Endothelial cell of umbilical vein (primary cell): ENCODE data around the gene ADARB2. TPM values are rescaled to one million over a fixed set of nuclear protein-coding genes. Genes with fewer than 3 reads are reported as not detected.

Experiments
- BruUV-seq: library from RNA; stranded (reverse); fragments of 400-500 nt; replicated peaks from 2 replicates; lab custom pipeline; 2021; lab: Mats Ljungman, UMichigan
- CTCF ChIA-PET: fragments of 300-600, 350-600 bp; sonication (Branson Sonifier 250); formaldehyde crosslinking; loops from one replicate; lab custom pipeline; 2021; ENCODE audit warnings: antibody characterized with exemption, inconsistent platforms; lab: Charles Lee
- POLR2A ChIA-PET: fragments of 300-600, 350-600 bp; sonication (Branson Sonifier 250); formaldehyde crosslinking; loops from one replicate; lab custom pipeline; 2021; ENCODE audit warnings: antibody characterized with exemption, inconsistent platforms; lab: Charles Lee
- DNase-seq: peaks from one replicate; pipeline ENCODE4 v3.0.0-alpha.2; 2011; ENCODE audit warnings: low read depth, low spot score
- FAIRE-seq: peaks from 2 replicates; lab custom pipeline; 2011; peaks lifted over from hg19 to GRCh38; lab: Jason Lieb, UNC
- H2AFZ ChIP-seq: 2 replicates; pipeline ENCODE4 v1.6.0; 2012; ENCODE audit warnings: low read depth, low read length, control low read depth, inconsistent platforms
- H3K27ac ChIP-seq: 2 replicates; pipeline ENCODE4 v1.5.1; 2011; ENCODE audit warnings: low read depth, mild to moderate bottlenecking, control low read depth, low read length, moderate library complexity; ENCODE audit not compliant: insufficient read depth
- H3K27me3 ChIP-seq, 2 experiments: 2 replicates each; pipeline versions ENCODE4 v1.6.0 to v1.6.1; 2011; ENCODE audit warnings: low read length in 2 of 2, mixed read lengths in 1 of 2; ENCODE audit not compliant: control insufficient read depth in 2 of 2, insufficient read depth in 2 of 2
- H3K36me3 ChIP-seq, 2 experiments: 2 replicates in 1 of 2; 3 replicates in 1 of 2; pipeline ENCODE4 v1.5.1; 2011; ENCODE audit warnings: low read length in 2 of 2, mild to moderate bottlenecking in 1 of 2, moderate library complexity in 1 of 2; ENCODE audit not compliant: control insufficient read depth in 2 of 2, insufficient read depth in 2 of 2; ENCODE audit errors: extremely low read depth in 1 of 2
- H3K4me1 ChIP-seq: 3 replicates; pipeline ENCODE4 v1.5.1; 2011; ENCODE audit warnings: mild to moderate bottlenecking, low read length; ENCODE audit not compliant: control insufficient read depth, insufficient read depth; ENCODE audit errors: extremely low read depth
- H3K4me2 ChIP-seq: 2 replicates; pipeline ENCODE4 v1.6.1; 2011; ENCODE audit warnings: low read length, control low read depth, mixed read lengths; ENCODE audit not compliant: insufficient read depth
- H3K4me3 ChIP-seq, 3 experiments: fragments of 200-600 bp in 1 of 3; sonication (generic), shearing (Covaris generic) in 1 of 3; replicated peaks in 1 of 3; 2 replicates each; pipeline ENCODE4 v1.5.1; 2011 to 2016; ENCODE audit warnings: control low read depth in 3 of 3, low read length in 3 of 3, mild to moderate bottlenecking in 2 of 3, inconsistent platforms in 1 of 3, low read depth in 1 of 3, moderate library complexity in 1 of 3; ENCODE audit not compliant: insufficient read depth in 1 of 3
- H3K79me2 ChIP-seq: 2 replicates; pipeline ENCODE4 v1.6.0; 2012; ENCODE audit warnings: low read length, inconsistent platforms; ENCODE audit not compliant: control insufficient read depth, insufficient read depth
- H3K9ac ChIP-seq: replicated peaks from 2 replicates; pipeline ENCODE3; 2011; ENCODE audit warnings: low read length, control low read depth; ENCODE audit not compliant: insufficient read depth; ENCODE audit errors: extremely low read depth
- H3K9me1 ChIP-seq: replicated peaks from 3 replicates; pipeline ENCODE4 v1.6.0; 2011; ENCODE audit warnings: mild to moderate bottlenecking, low read length; ENCODE audit not compliant: control insufficient read depth, insufficient read depth; ENCODE audit errors: extremely low read depth
- H3K9me3 ChIP-seq: replicated peaks from 2 replicates; pipeline ENCODE4 v1.5.1; 2012; ENCODE audit warnings: low read length, inconsistent platforms; ENCODE audit not compliant: control insufficient read depth, insufficient read depth
- H4K20me1 ChIP-seq: replicated peaks from 2 replicates; pipeline ENCODE3; 2011; ENCODE audit warnings: mild to moderate bottlenecking, low read length; ENCODE audit not compliant: control insufficient read depth, insufficient read depth; ENCODE audit errors: extremely low read depth
- CTCF ChIP-seq, 2 donors: IDR thresholded peaks; 1 replicate in 1 of 2; 2 replicates in 1 of 2; pipeline ENCODE4 v1.5.1; 2011; ENCODE audit warnings: low read length in 2 of 2, mild to moderate bottlenecking in 2 of 2, moderate library complexity in 2 of 2, control low read depth in 1 of 2, inconsistent platforms in 1 of 2, low read depth in 1 of 2; ENCODE audit not compliant: insufficient read depth in 1 of 2; ENCODE audit errors: extremely low read depth in 1 of 2
- EZH2 ChIP-seq: IDR thresholded peaks from 2 replicates; pipeline ENCODE4 v1.6.1; 2012; ENCODE audit warnings: borderline replicate concordance, low read depth, mild to moderate bottlenecking, moderate library complexity, low read length, inconsistent platforms; ENCODE audit not compliant: severe bottlenecking
- GATA2 ChIP-seq: IDR thresholded peaks from 2 replicates; pipeline ENCODE4 v1.7.0; 2011; ENCODE audit warnings: low read depth, mild to moderate bottlenecking, moderate library complexity, mixed read lengths, low read length; ENCODE audit not compliant: insufficient read length, insufficient read depth
- JUN ChIP-seq: IDR thresholded peaks from 2 replicates; pipeline ENCODE4 v1.6.1; 2011; ENCODE audit warnings: borderline replicate concordance, low read depth; ENCODE audit not compliant: insufficient read length, insufficient read depth
- MYC ChIP-seq: IDR thresholded peaks from one replicate; pipeline ENCODE4 v1.6.1; 2011; ENCODE audit warnings: mild to moderate bottlenecking, low read depth, low read length
- POLR2A ChIP-seq: IDR thresholded peaks from 2 replicates; pipeline ENCODE4 v1.6.1; 2012; ENCODE audit warnings: low read depth, mild to moderate bottlenecking, control low read depth, low read length
- POLR2AphosphoS5 ChIP-seq: IDR thresholded peaks from 2 replicates; pipeline ENCODE4 v1.6.1; 2012; ENCODE audit warnings: low read depth, mild to moderate bottlenecking, control low read depth, low read length, moderate library complexity; ENCODE audit not compliant: insufficient read depth
- dilution Hi-C: fragments of 300-500 bp; cut with MboI; formaldehyde crosslinking; loops from one replicate; pipeline ENCODE4 v1.15.0; 2019; ENCODE audit warnings: low sequenced_read_pairs; ENCODE audit not compliant: extremely low pct_ligation_motif_present
- intact Hi-C: fragments of 100-400 bp; cut with micrococcal nuclease; formaldehyde crosslinking; loops from one replicate; pipeline ENCODE4 v1.10.0; 2022
- polyA plus RNA-seq, 4 experiments: library from polyadenylated mRNA; depleted of rRNA in 3 of 4; stranded (reverse) in 3 of 4; unstranded in 1 of 4; fragments of >200 nt; gene quantifications; 2 replicates each; pipeline versions ENCODE4 v1.2.1 to v1.2.3, GENCODE V29; 2011 to 2012; ENCODE audit warnings: missing spikeins in 1 of 4
- total RNA-seq: library from RNA; stranded (reverse); gene quantifications from 2 replicates; pipeline ENCODE4 v1.2.3, GENCODE V29; 2021
- TF ChIP-seq, protein P1 (sequence below): IDR thresholded peaks from 2 replicates; pipeline ENCODE4 v1.6.1; 2011; ENCODE audit not compliant: insufficient read depth, insufficient read length

The ADARB2 gene
- total and polyA plus RNA-seq, 2 donors (not counting 3 experiments of a cell fraction or from before 2014, with no cell fraction given) = not detected

GRCh38 chr10:1413256-1413655, 324.1 kb downstream of the ADARB2 start:
- Histone ChIP-seq H3K9ac (no peak overlapping the region), H3K36me3 (no peaks in the 10 kb centered on the region), H4K20me1 (no peaks in the 10 kb centered on the region), H3K27ac (no peak overlapping the region), H2AFZ (no peak overlapping the region), H3K79me2 (no peaks in the 10 kb centered on the region), H3K9me1 (no peaks in the 10 kb centered on the region), H3K4me3 (no peak overlapping the region), H3K27me3 (no peaks in the 10 kb centered on the region), H3K4me2 (no peak overlapping the region), H3K4me1 (no peaks in the 10 kb centered on the region), H3K9me3 (no peaks in the 10 kb centered on the region)
- dilution Hi-C loops (no loop called here), intact Hi-C loops (no loop called here)
- TF ChIP-seq, protein P1, sequence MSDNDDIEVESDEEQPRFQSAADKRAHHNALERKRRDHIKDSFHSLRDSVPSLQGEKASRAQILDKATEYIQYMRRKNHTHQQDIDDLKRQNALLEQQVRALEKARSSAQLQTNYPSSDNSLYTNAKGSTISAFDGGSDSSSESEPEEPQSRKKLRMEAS = no peak
- TF ChIP-seq POLR2A (no peak), POLR2AphosphoS5 (no peak), EZH2 (no peak), GATA2 (no peak), CTCF (IDR thresholded peaks at IDR 0.05; ENCODE audit: extremely low read depth in 1 of 2, insufficient read depth in 1 of 2, low read depth in 1 of 2, low read length in 2 of 2) (no peak), JUN (no peak), MYC (no peak)
- BruUV-seq = no TSS peak
- ChIA-PET CTCF (no interaction called here), POLR2A (no interaction called here)
- DNase-seq = no peak
- FAIRE-seq = no peak
